Occipital lobe (tissue), 3 donors: ENCODE data around the gene PCP2. TPM values are rescaled to one million over a fixed set of nuclear protein-coding genes. Genes with fewer than 3 reads are reported as not detected.

Source experiments
- DNase-seq: peaks from one replicate; lab custom pipeline; 2025; lab: John Stamatoyannopoulos, UW
- small RNA-seq: library from RNA; depleted of rRNA; stranded (forward); fragments of <200 nt; gene quantifications from one replicate; pipeline ENCODE3, GENCODE V24; 2014
- total RNA-seq: library from RNA; depleted of rRNA; stranded (reverse); fragments of >200 nt; gene quantifications from one replicate; pipeline ENCODE4 v1.2.3, GENCODE V29; 2014

Gene PCP2
- total RNA-seq, 1 donor from 2014 or later = not detected

- DNase-seq = no peak
Measured at GRCh38 chr19:7598180-7598579, 35.3 kb downstream of the PCP2 start.

- no peak for DNase-seq
Measured at GRCh38 chr19:7597689-7598088, 35.8 kb downstream of the PCP2 start.

- no peak for DNase-seq
Measured at GRCh38 chr19:7596211-7596937, 37.1 kb downstream of the PCP2 start.

- DNase-seq = no peak
Measured at GRCh38 chr19:7595466-7596133, 37.9 kb downstream of the PCP2 start, which contains the start of gene CAMSAP3. Gene CAMSAP3, plus strand, starts transcription at chr19:7595863. Its CDS starts 140 bp downstream, at chr19:7596003.

- DNase-seq = no peak
Measured at GRCh38 chr19:7590256-7590655, 43.3 kb downstream of the PCP2 start.

- DNase-seq = no peak
Measured at GRCh38 chr19:7589822-7590221, 43.7 kb downstream of the PCP2 start.

GRCh38 chr19:7582446-7582845 lies 51.1 kb downstream of the PCP2 start:
- no peak for DNase-seq

Small RNA genes lying within 50 kb of the gene (small RNA-seq; reads per million reads assigned to genes)
- not detected for gene MIR6792

Other genes starting within 250 kb of the PCP2 start
- 0.94 TPM for gene PEX11G, start 144.7 kb downstream of the PCP2 start, total RNA-seq
- 9.0 TPM for gene ZNF358, start 117.6 kb downstream of the PCP2 start, total RNA-seq
- 9.8 TPM for gene MCOLN1, start 111.1 kb downstream of the PCP2 start, total RNA-seq
- gene PNPLA6, start 98.0 kb downstream of the PCP2 start, total RNA-seq = 49.0 TPM
- 17.0 TPM for gene CAMSAP3, start 37.9 kb downstream of the PCP2 start, total RNA-seq
- gene XAB2, start 4.2 kb downstream of the PCP2 start, total RNA-seq = 18.4 TPM
- 14.7 TPM for gene PET100, start 3.9 kb downstream of the PCP2 start, total RNA-seq
- gene STXBP2, start 3.4 kb upstream of the PCP2 start, total RNA-seq = 3.0 TPM
- gene RETN, start 35.3 kb upstream of the PCP2 start, total RNA-seq = 0.94 TPM
- gene MCEMP1, start 43.4 kb upstream of the PCP2 start, total RNA-seq = 0.78 TPM
- 16.7 TPM for gene TRAPPC5, start 47.1 kb upstream of the PCP2 start, total RNA-seq
- gene FCER2, start 68.4 kb upstream of the PCP2 start, total RNA-seq = not detected
- 0.31 TPM for gene CLEC4G, start 98.4 kb upstream of the PCP2 start, total RNA-seq
- 0.47 TPM for gene CD209, start 113.8 kb upstream of the PCP2 start, total RNA-seq
- gene CLEC4M, start 129.5 kb upstream of the PCP2 start, total RNA-seq = not detected
- gene EVI5L, start 196.5 kb upstream of the PCP2 start, total RNA-seq = 44.5 TPM
- gene PRR36, start 240.7 kb upstream of the PCP2 start, total RNA-seq = 4.1 TPM